H1 (cell line): ENCODE data around the gene SSBP3. TPM values are rescaled to one million over a fixed set of nuclear protein-coding genes. Genes with fewer than 3 reads are reported as not detected.
A peak's percentile ranks its signal among the peaks of the same experiment; 100 is the strongest.

Source experiments
- CTCF ChIA-PET: fragments of 300-600 bp; sonication (Branson Sonifier 250); formaldehyde crosslinking; loops from one replicate; lab custom pipeline; 2021; ENCODE audit not compliant: partially characterized antibody; lab: Charles Lee
- POLR2A ChIA-PET: fragments of 300-600 bp; sonication (Branson Sonifier 250); formaldehyde crosslinking; loops from one replicate; lab custom pipeline; 2021; ENCODE audit warnings: inconsistent platforms; ENCODE audit not compliant: partially characterized antibody; lab: Charles Lee
- DNase-seq, 2 experiments: peaks; one replicate each; pipeline versions ENCODE4 v3.0.0 to v3.0.0-alpha.2; 2010 to 2022; ENCODE audit warnings: low spot score in 2 of 2, low read depth in 1 of 2, mixed read lengths in 1 of 2
- FAIRE-seq: peaks from 2 replicates; lab custom pipeline; 2011; peaks lifted over from hg19 to GRCh38; lab: Jason Lieb, UNC
- H2AFZ ChIP-seq: 2 replicates; pipeline ENCODE4 v1.8.1; 2012; ENCODE audit warnings: low read length, inconsistent platforms
- H2AK5ac ChIP-seq: 2 replicates; pipeline ENCODE4 v1.6.1; 2013; ENCODE audit warnings: low read depth, low read length
- H2BK120ac ChIP-seq: replicated peaks from 2 replicates; pipeline ENCODE3; 2013; ENCODE audit warnings: low read depth, low read length, inconsistent platforms
- H2BK12ac ChIP-seq: 2 replicates; pipeline ENCODE4 v1.6.1; 2013; ENCODE audit warnings: low read depth, low read length
- H2BK15ac ChIP-seq: 2 replicates; pipeline ENCODE4 v1.6.1; 2013; ENCODE audit warnings: low read length
- H2BK20ac ChIP-seq: 2 replicates; pipeline ENCODE4 v1.6.1; 2013; ENCODE audit warnings: low read length
- H2BK5ac ChIP-seq: 2 replicates; pipeline ENCODE4 v1.6.1; 2013; ENCODE audit warnings: low read depth, low read length
- H3K14ac ChIP-seq: 2 replicates; pipeline ENCODE4 v1.6.1; 2013; ENCODE audit warnings: inconsistent platforms; ENCODE audit not compliant: insufficient read length
- H3K18ac ChIP-seq: 2 replicates; pipeline ENCODE4 v1.6.1; 2013; ENCODE audit warnings: low read length; ENCODE audit errors: extremely low read depth
- H3K23ac ChIP-seq: 2 replicates; pipeline ENCODE4 v1.6.1; 2013; ENCODE audit warnings: inconsistent platforms; ENCODE audit not compliant: insufficient read length
- H3K23me2 ChIP-seq: 2 replicates; pipeline ENCODE4 v1.6.1; 2013; ENCODE audit warnings: low read depth, low read length
- H3K27ac ChIP-seq: 2 replicates; pipeline ENCODE4 v1.6.1; 2011; ENCODE audit warnings: low read depth, low read length, inconsistent platforms
- H3K27me3 ChIP-seq, 4 experiments: replicated peaks in 1 of 4; 1 replicate in 1 of 4; 2 replicates in 3 of 4; pipeline versions ENCODE4 v1.6.1 to v1.8.1; 2011 to 2013; ENCODE audit warnings: low read length in 3 of 4, mild to moderate bottlenecking in 3 of 4, inconsistent platforms in 2 of 4, mixed read lengths in 2 of 4, moderate library complexity in 1 of 4; ENCODE audit not compliant: control insufficient read depth in 3 of 4, insufficient read depth in 3 of 4; ENCODE audit errors: extremely low read depth in 1 of 4
- H3K36me3 ChIP-seq, 4 experiments: 2 replicates each; pipeline versions ENCODE4 v1.6.1 to v1.8.1; 2011 to 2013; ENCODE audit warnings: mild to moderate bottlenecking in 4 of 4, low read length in 3 of 4, moderate library complexity in 2 of 4, control low read depth in 1 of 4, inconsistent platforms in 1 of 4; ENCODE audit not compliant: insufficient read depth in 4 of 4, control insufficient read depth in 2 of 4
- H3K4ac ChIP-seq: replicated peaks from 2 replicates; pipeline ENCODE3; 2013; ENCODE audit warnings: low read length, low read depth, mixed read lengths, inconsistent platforms; ENCODE audit not compliant: insufficient read length
- H3K4me1 ChIP-seq, 4 experiments: replicated peaks in 1 of 4; 1 replicate in 1 of 4; 2 replicates in 3 of 4; pipeline versions ENCODE4 v1.6.1 to v1.8.1; 2011 to 2013; ENCODE audit warnings: low read length in 3 of 4, inconsistent platforms in 2 of 4, mixed read lengths in 1 of 4; ENCODE audit not compliant: insufficient read depth in 4 of 4, control insufficient read depth in 3 of 4
- H3K4me2 ChIP-seq, 2 experiments: 2 replicates each; pipeline versions ENCODE4 v1.6.1 to v1.8.1; 2011 to 2013; ENCODE audit warnings: low read depth in 2 of 2, low read length in 2 of 2, control low read depth in 1 of 2, inconsistent platforms in 1 of 2, mild to moderate bottlenecking in 1 of 2; ENCODE audit not compliant: insufficient read depth in 1 of 2
- H3K4me3 ChIP-seq, 4 experiments: fragments of 200-600, 300-600 bp in 1 of 4; sonication (generic), shearing (Covaris generic), sonication (Bioruptor Twin) in 1 of 4; 2 replicates each; pipeline versions ENCODE4 v1.5.1 to v1.8.1; 2011 to 2016; ENCODE audit warnings: low read length in 4 of 4, low read depth in 3 of 4, control low read depth in 2 of 4, inconsistent platforms in 2 of 4, mild to moderate bottlenecking in 2 of 4, mixed read lengths in 1 of 4, moderate library complexity in 1 of 4; ENCODE audit not compliant: insufficient read depth in 2 of 4; ENCODE audit errors: extremely low read depth in 1 of 4
- H3K56ac ChIP-seq: replicated peaks from 2 replicates; pipeline ENCODE3; 2013; ENCODE audit warnings: low read depth, mild to moderate bottlenecking, mixed read lengths, low read length, inconsistent platforms; ENCODE audit not compliant: insufficient read length
- H3K79me1 ChIP-seq: 2 replicates; pipeline ENCODE4 v1.6.1; 2013; ENCODE audit warnings: low read depth, low read length, control low read depth
- H3K79me2 ChIP-seq, 2 experiments: 2 replicates each; pipeline versions ENCODE4 v1.6.1 to v1.8.1; 2012 to 2013; ENCODE audit warnings: low read length in 2 of 2, mild to moderate bottlenecking in 2 of 2, inconsistent platforms in 1 of 2; ENCODE audit not compliant: insufficient read depth in 2 of 2, control insufficient read depth in 1 of 2
- H3K9ac ChIP-seq, 4 experiments: replicated peaks in 1 of 4; 1 replicate in 1 of 4; 2 replicates in 3 of 4; pipeline versions ENCODE4 v1.6.1 to v1.8.1; 2011 to 2013; ENCODE audit warnings: low read depth in 3 of 4, low read length in 3 of 4, control low read depth in 2 of 4, mild to moderate bottlenecking in 2 of 4, moderate library complexity in 2 of 4, inconsistent platforms in 1 of 4; ENCODE audit errors: extremely low read depth in 1 of 4
- H3K9me3 ChIP-seq, 2 experiments: 2 replicates each; pipeline versions ENCODE4 v1.6.1 to v1.8.1; 2012 to 2013; ENCODE audit warnings: mild to moderate bottlenecking in 2 of 2, moderate library complexity in 2 of 2, control low read depth in 1 of 2, inconsistent platforms in 1 of 2, low read depth in 1 of 2, low read length in 1 of 2, mixed read lengths in 1 of 2; ENCODE audit not compliant: insufficient read depth in 2 of 2
- H4K20me1 ChIP-seq, 2 experiments: replicated peaks in 1 of 2; 2 replicates each; pipeline versions ENCODE3 to v1.8.1; 2011 to 2013; ENCODE audit warnings: inconsistent platforms in 2 of 2, low read length in 2 of 2, mild to moderate bottlenecking in 1 of 2; ENCODE audit not compliant: insufficient read depth in 2 of 2, control insufficient read depth in 1 of 2
- H4K5ac ChIP-seq: 2 replicates; pipeline ENCODE4 v1.6.1; 2013; ENCODE audit warnings: low read length, low read depth, mixed read lengths, inconsistent platforms; ENCODE audit not compliant: insufficient read length
- H4K8ac ChIP-seq: 2 replicates; pipeline ENCODE4 v1.8.0; 2013; ENCODE audit warnings: mild to moderate bottlenecking, moderate library complexity, low read length, inconsistent platforms; ENCODE audit not compliant: insufficient read depth; ENCODE audit errors: extremely low read depth
- H4K91ac ChIP-seq: replicated peaks from 2 replicates; pipeline ENCODE3; 2013; ENCODE audit warnings: low read length, mixed read lengths, inconsistent platforms; ENCODE audit not compliant: insufficient read length
- BRCA1 ChIP-seq: IDR thresholded peaks from 2 replicates; pipeline ENCODE4 v1.6.1; 2012; ENCODE audit warnings: low read depth, low read length, improper control_type of control experiment
- FOSL1 ChIP-seq: IDR thresholded peaks from 2 replicates; pipeline ENCODE4 v1.6.1; 2011; ENCODE audit warnings: mild to moderate bottlenecking, low read depth, low read length, moderate library complexity; ENCODE audit not compliant: insufficient read depth
- GTF2F1 ChIP-seq: IDR thresholded peaks from 2 replicates; pipeline ENCODE4 v1.6.1; 2012; ENCODE audit warnings: low read depth, low read length, improper control_type of control experiment, borderline replicate concordance
- KDM1A ChIP-seq: fragments of 200-600, 300-600 bp; sonication (generic); IDR thresholded peaks from 2 replicates; pipeline ENCODE4 v1.7.1; 2016; ENCODE audit warnings: mild to moderate bottlenecking, low read length, borderline replicate concordance
- NRF1 ChIP-seq: IDR thresholded peaks from 2 replicates; pipeline ENCODE4 v1.6.1; 2011; ENCODE audit warnings: mild to moderate bottlenecking, low read depth, low read length, improper control_type of control experiment
- POLR2A ChIP-seq, 2 experiments: IDR thresholded peaks; 1 replicate in 1 of 2; 2 replicates in 1 of 2; pipeline ENCODE4 v1.6.1; 2011; ENCODE audit warnings: low read depth in 2 of 2, low read length in 2 of 2, mild to moderate bottlenecking in 2 of 2; ENCODE audit errors: control extremely low read depth in 1 of 2
- RFX5 ChIP-seq: IDR thresholded peaks from 2 replicates; pipeline ENCODE4 v1.6.1; 2011; ENCODE audit warnings: low read depth, low read length, improper control_type of control experiment, borderline replicate concordance
- WGBS, 2 experiments: shearing (Covaris generic) in 1 of 2; methylation state at CpG; one replicate each; pipeline versions ENCODE4 v1.1.6 to v1.1.7; 2013 to 2015; ENCODE audit warnings: low lambda C conversion rate in 2 of 2, mixed read lengths in 2 of 2, inconsistent platforms in 1 of 2, low coverage in 1 of 2, missing lambda C conversion rate in 1 of 2; ENCODE audit not compliant: insufficient replicate concordance in 2 of 2, insufficient coverage in 1 of 2, insufficient read length in 1 of 2; ENCODE audit errors: extremely low coverage in 1 of 2, missing lambda C conversion rate in 1 of 2; 5-methylcytosine and 5-hydroxymethylcytosine counted together
- polyA plus RNA-seq, 7 experiments: library from polyadenylated mRNA; depleted of rRNA in 3 of 7; stranded (reverse) in 5 of 7; unstranded in 2 of 7; fragments of >200 nt in 5 of 7; fragments of 200-250 nt in 2 of 7; gene quantifications; 1 replicate in 5 of 7; 2 replicates in 1 of 7; 4 replicates in 1 of 7; pipeline versions ENCODE4 v1.2.1 to v1.2.3, GENCODE V29; 2011 to 2013; ENCODE audit warnings: missing spikeins in 2 of 7, mixed read lengths in 2 of 7
- total RNA-seq: library from RNA; stranded (reverse); fragmentation: NEBNext Ultra II Directional; extraction: Animal tissue kit (Norgen Biotek cat#: 25700); gene quantifications from 2 replicates; pipeline ENCODE4 v1.2.1, GENCODE V29; 2021

The SSBP3 gene
- total and polyA plus RNA-seq, 2 of the 8 experiments (the other 6 are each of a cell fraction or from before 2014, with no cell fraction given): 99.7 to 133 TPM

DNA sequence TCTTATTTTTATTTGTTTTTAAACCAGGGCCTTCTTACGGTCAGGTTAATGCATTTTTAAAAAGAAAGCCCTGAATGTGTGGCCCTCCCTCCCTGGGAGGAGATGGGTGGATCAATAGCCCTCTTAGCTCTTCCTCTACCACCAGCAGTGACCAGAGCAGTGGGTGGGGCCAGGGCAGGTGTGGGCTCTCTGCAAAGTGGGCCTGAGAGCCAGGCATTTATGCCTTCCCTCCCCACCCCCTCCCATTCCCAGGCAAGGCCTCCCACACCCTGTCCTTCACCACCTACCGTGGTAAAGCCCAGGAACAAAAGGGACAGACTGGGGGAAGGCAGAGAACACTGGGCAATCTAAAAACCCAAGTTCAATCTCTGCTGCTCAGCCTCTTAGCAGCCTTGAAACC lies 63.9 kb downstream of the SSBP3 start:
- TF ChIP-seq GTF2F1: no peak
- TF ChIP-seq NRF1: no peak
- TF ChIP-seq BRCA1: no peak
- TF ChIP-seq FOSL1: no peak
- TF ChIP-seq RFX5: no peak
- no peak for TF ChIP-seq KDM1A
- TF ChIP-seq POLR2A (IDR thresholded peaks at IDR 0.05; ENCODE audit: control extremely low read depth in 1 of 2, low read depth in 2 of 2, low read length in 2 of 2): 0 out of 3 replicates have a peak, but pooled peaks of 1 of the 2 experiments have one; percentile 20
- peak overlapping the region; percentile 33; the same call in 1 of the 2 replicates for H3K27ac ChIP-seq
- H2AFZ ChIP-seq: no peak overlapping the region
- peaks cover 2 to 21% of the 10 kb centered on the region in 2 experiments for H4K20me1 ChIP-seq
- H3K9ac ChIP-seq: no peak overlapping the region
- peak overlapping the region; percentile 84 for H2BK5ac ChIP-seq
- H2BK20ac ChIP-seq: no peak overlapping the region
- H3K4me1 ChIP-seq: peaks cover 21 to 29% (median 24%) of the 10 kb centered on the region in 4 experiments
- no peaks in the 10 kb centered on the region for H3K27me3 ChIP-seq
- peaks cover 22% of the 10 kb centered on the region for H3K79me1 ChIP-seq
- 58% methylated on average over 2 of the region's 2 CpGs; no CpG with 5 or more reads in 1 of the 2 experiments for whole genome bisulfite sequencing, 2 experiments
- ChIA-PET POLR2A (interaction anchor here (0.8 to 2.2 kb wide), 4 partner anchors 10 to 90 kb away, joined by 3 to 9 read pairs (median 8); no protein-coding TSS in a partner anchor), CTCF (interaction anchor here (0.8 to 3.8 kb wide), 14 partner anchors 8 to 147 kb away, joined by 3 to 22 read pairs (median 5); no protein-coding TSS in a partner anchor)
- peak overlapping the region in 2 of 4 experiments; percentile 15 to 29; a peak in 2 of 8 replicates for H3K4me3 ChIP-seq
- H3K23me2 ChIP-seq: no peaks in the 10 kb centered on the region
- peaks cover 3 to 94% of the 10 kb centered on the region in 2 experiments for H3K79me2 ChIP-seq
- H4K8ac ChIP-seq: no peak overlapping the region
- H3K56ac ChIP-seq: no peak overlapping the region
- no peak overlapping the region for H2BK120ac ChIP-seq
- H3K18ac ChIP-seq: peak overlapping the region; percentile 73; the same call in 1 of the 2 replicates
- peak overlapping the region; percentile 9; the same call in 1 of the 2 replicates for H2BK15ac ChIP-seq
- 0 out of 2 replicates have a peak overlapping the region, but pooled peaks have one; percentile 30 for H2BK12ac ChIP-seq
- no peak overlapping the region for H4K5ac ChIP-seq
- no peak overlapping the region for H3K4ac ChIP-seq
- no peak overlapping the region for H3K14ac ChIP-seq
- peak; percentile 58 for FAIRE-seq
- H3K36me3 ChIP-seq: 0 out of 8 replicates have a peak, but pooled peaks cover 0 to 3% (median 1%) of the 10 kb centered on the region in 4 experiments
- no peak overlapping the region for H2AK5ac ChIP-seq
- DNase-seq: no peak
- H3K4me2 ChIP-seq: peak overlapping the region; percentile 34 to 54
- H4K91ac ChIP-seq: no peak overlapping the region
- H3K23ac ChIP-seq: no peak overlapping the region
- H3K9me3 ChIP-seq: no peaks in the 10 kb centered on the region
